DOHH2 (cell line): ENCODE data around the gene ISG15.
A peak's percentile ranks its signal among the peaks of the same experiment; 100 is the strongest.

ENCODE experiments used
- H3F3A ChIP-seq: fragments of 200-600 bp; sonication (generic), shearing (Covaris generic); 2 replicates; pipeline ENCODE4 v1.6.0; 2016; ENCODE audit warnings: antibody characterized with exemption, mild to moderate bottlenecking; ENCODE audit not compliant: control insufficient read depth, insufficient read depth
- H3K27ac ChIP-seq: fragments of 200-600 bp; sonication (generic); 2 replicates; pipeline ENCODE4 v1.5.1; 2014; ENCODE audit warnings: low read depth, mild to moderate bottlenecking, low read length, moderate library complexity
- H3K27me3 ChIP-seq: fragments of 200-600 bp; sonication (generic); 2 replicates; pipeline ENCODE4 v1.6.1; 2014; ENCODE audit warnings: mild to moderate bottlenecking, low read length, mixed read lengths; ENCODE audit not compliant: control insufficient read depth
- H3K36me3 ChIP-seq: fragments of 200-600 bp; sonication (generic); 2 replicates; pipeline ENCODE4 v1.6.1; 2014; ENCODE audit warnings: mild to moderate bottlenecking, low read length, moderate library complexity, mixed read lengths; ENCODE audit not compliant: control insufficient read depth
- H3K4me1 ChIP-seq: fragments of 200-600 bp; sonication (generic); 2 replicates; pipeline ENCODE4 v1.6.1; 2014; ENCODE audit warnings: mild to moderate bottlenecking, low read length, mixed read lengths; ENCODE audit not compliant: control insufficient read depth
- H3K4me2 ChIP-seq: fragments of 200-600 bp; sonication (generic); 2 replicates; pipeline ENCODE4 v1.6.0; 2014; ENCODE audit warnings: mild to moderate bottlenecking, low read length, moderate library complexity
- H3K4me3 ChIP-seq: fragments of 200-600 bp; sonication (generic); 2 replicates; pipeline ENCODE4 v1.5.1; 2014; ENCODE audit warnings: mild to moderate bottlenecking, low read length, mixed read lengths
- H3K79me2 ChIP-seq: fragments of 200-600 bp; sonication (generic); 2 replicates; pipeline ENCODE4 v1.6.1; 2014; ENCODE audit warnings: mild to moderate bottlenecking, low read length, mixed read lengths; ENCODE audit not compliant: control insufficient read depth
- H3K9me2 ChIP-seq: fragments of 200-600 bp; sonication (generic); replicated peaks from 2 replicates; pipeline ENCODE4 v1.6.1; 2014; ENCODE audit warnings: mild to moderate bottlenecking, low read length, mixed read lengths; ENCODE audit not compliant: control insufficient read depth
- H3K9me3 ChIP-seq: fragments of 200-600 bp; sonication (generic); 2 replicates; pipeline ENCODE4 v1.6.1; 2014; ENCODE audit warnings: antibody characterized with exemption, low read length, mixed read lengths; ENCODE audit not compliant: control insufficient read depth, insufficient read depth
- H4K20me1 ChIP-seq: fragments of 200-600 bp; sonication (generic); 2 replicates; pipeline ENCODE4 v1.6.0; 2014; ENCODE audit warnings: low read depth, mild to moderate bottlenecking, antibody characterized with exemption, low read length, moderate library complexity; ENCODE audit not compliant: control insufficient read depth, insufficient read depth
- EZH2phosphoT487 ChIP-seq: fragments of 200-600 bp; sonication (generic); IDR thresholded peaks from 2 replicates; pipeline ENCODE4 v1.6.1; 2017; ENCODE audit warnings: borderline replicate concordance, mild to moderate bottlenecking, antibody characterized with exemption, low read length, moderate library complexity, mixed read lengths
- TF ChIP-seq, protein P1 (sequence below): fragments of 200-600 bp; sonication (generic); IDR thresholded peaks from one replicate; pipeline ENCODE4 v1.5.1; 2014; ENCODE audit warnings: antibody characterized with exemption, mild to moderate bottlenecking, low read depth, low read length; ENCODE audit not compliant: poor library complexity, severe bottlenecking

Gene ISG15

DNA sequence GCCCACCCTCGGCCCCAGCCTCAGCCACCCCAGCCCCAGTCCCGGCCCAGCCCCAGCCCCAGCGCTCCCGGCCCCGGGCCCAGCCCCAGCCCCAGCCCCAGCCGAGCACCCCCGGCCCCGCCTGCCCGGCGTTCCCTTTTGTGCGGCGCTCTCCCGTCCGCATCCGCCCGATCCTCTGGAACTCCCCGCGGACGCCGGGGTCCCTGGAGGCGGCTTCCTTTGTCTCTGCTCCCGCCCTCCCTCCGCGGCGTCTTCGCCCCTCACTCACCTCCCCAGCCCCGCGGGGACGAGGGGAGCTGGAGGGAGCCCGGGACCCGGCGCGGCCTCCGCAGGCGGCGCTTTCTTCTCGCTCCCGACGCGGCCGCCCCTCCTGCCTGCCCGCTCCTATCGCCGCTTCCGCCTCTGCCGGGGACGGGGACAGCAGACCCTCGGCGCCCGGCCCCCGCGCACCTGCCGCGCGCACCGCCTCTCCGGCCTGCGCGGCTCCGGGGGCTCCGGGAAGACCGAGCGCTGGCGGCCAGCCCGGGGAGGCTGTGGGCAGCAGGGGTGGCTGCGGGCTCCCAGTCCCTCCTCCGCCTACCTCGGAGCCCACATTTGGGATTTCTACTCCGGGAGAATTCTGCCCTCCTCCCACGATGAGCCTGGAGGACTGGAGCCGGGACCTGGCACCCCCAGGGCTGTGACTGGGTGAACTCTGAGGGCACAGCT, 20.6 kb downstream of the ISG15 start:
- Histone ChIP-seq H3K9me3 (no peaks in the 10 kb centered on the region), H3K27ac (no peak overlapping the region), H3F3A (no peaks in the 10 kb centered on the region), H3K27me3 (peaks cover 54% of the 10 kb centered on the region), H3K4me3 (peak overlapping the region; percentile 42), H3K9me2 (no peaks in the 10 kb centered on the region), H4K20me1 (no peaks in the 10 kb centered on the region; the same call in none of the 2 replicates), H3K4me1 (peaks cover 25% of the 10 kb centered on the region), H3K36me3 (no peaks in the 10 kb centered on the region), H3K4me2 (peak overlapping the region; percentile 66), H3K79me2 (no peaks in the 10 kb centered on the region)
- TF ChIP-seq, protein P1, sequence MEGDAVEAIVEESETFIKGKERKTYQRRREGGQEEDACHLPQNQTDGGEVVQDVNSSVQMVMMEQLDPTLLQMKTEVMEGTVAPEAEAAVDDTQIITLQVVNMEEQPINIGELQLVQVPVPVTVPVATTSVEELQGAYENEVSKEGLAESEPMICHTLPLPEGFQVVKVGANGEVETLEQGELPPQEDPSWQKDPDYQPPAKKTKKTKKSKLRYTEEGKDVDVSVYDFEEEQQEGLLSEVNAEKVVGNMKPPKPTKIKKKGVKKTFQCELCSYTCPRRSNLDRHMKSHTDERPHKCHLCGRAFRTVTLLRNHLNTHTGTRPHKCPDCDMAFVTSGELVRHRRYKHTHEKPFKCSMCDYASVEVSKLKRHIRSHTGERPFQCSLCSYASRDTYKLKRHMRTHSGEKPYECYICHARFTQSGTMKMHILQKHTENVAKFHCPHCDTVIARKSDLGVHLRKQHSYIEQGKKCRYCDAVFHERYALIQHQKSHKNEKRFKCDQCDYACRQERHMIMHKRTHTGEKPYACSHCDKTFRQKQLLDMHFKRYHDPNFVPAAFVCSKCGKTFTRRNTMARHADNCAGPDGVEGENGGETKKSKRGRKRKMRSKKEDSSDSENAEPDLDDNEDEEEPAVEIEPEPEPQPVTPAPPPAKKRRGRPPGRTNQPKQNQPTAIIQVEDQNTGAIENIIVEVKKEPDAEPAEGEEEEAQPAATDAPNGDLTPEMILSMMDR = no peak
- peak; percentile 74; the same call in 1 of the 2 replicates for TF ChIP-seq EZH2phosphoT487

DNA sequence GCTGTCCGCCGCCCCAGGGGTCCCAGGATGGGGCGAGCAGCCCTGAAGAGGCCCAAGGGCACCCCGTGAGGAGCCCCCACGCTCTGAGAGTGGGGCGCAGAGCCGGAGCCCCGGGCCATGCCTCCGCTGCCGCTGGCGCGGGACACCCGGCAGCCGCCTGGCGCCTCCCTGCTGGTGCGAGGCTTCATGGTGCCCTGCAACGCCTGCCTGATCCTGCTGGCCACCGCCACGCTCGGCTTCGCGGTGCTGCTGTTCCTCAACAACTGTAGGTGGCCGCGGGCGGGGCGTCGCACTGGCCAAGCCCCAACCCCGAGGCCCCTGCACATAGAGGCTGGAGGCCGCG, 21.1 kb downstream of the ISG15 start:
- H3K4me2 ChIP-seq = peak overlapping the region; percentile 66; the same call in 1 of the 2 replicates
- no peak overlapping the region for H3K4me3 ChIP-seq
- H3K27ac ChIP-seq = no peak overlapping the region
- no peaks in the 10 kb centered on the region for H3K79me2 ChIP-seq
- peaks cover 59% of the 10 kb centered on the region for H3K27me3 ChIP-seq
- no peaks in the 10 kb centered on the region for H3F3A ChIP-seq
- H3K9me3 ChIP-seq = no peaks in the 10 kb centered on the region
- TF ChIP-seq, protein P1 = no peak
- no peak for TF ChIP-seq EZH2phosphoT487
- no peaks in the 10 kb centered on the region for H3K9me2 ChIP-seq
- no peaks in the 10 kb centered on the region; the same call in none of the 2 replicates for H4K20me1 ChIP-seq
- H3K4me1 ChIP-seq = peaks cover 30% of the 10 kb centered on the region
- H3K36me3 ChIP-seq = no peaks in the 10 kb centered on the region

DNA sequence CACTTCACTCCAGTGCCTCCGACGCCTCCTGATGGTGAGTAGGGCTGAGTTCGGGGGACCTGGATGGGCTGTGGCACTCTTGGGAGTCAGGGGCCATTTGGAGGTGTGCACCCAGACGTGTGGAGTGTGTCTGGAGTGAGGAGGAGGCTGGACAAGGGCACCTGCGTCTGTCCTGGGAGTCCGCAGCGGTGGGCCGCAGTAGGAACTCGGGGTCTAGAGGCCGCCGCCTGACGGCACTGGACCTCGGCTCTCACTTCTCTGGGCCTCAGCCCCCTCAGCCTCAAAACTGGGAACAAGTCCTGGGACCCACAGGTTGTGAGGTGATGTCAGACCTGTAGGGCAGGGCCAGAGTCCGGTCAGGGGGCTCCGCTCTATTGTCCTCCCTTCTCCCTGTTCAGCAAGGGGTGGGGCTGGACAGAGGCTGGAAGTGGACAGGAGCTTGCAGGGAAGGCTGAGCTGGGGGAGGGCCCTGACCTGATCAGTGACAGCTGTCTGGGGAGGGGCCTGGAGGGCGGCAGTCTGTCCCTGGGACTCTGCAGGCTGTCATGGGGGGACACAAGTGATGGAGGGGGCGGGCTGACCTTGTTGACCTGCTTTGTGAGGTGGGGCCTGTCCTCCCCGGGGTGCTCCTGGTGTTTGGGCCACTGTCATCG, 22.1 kb downstream of the ISG15 start:
- peaks cover 41% of the 10 kb centered on the region for H3K4me1 ChIP-seq
- H3K4me2 ChIP-seq = no peak overlapping the region
- no peaks in the 10 kb centered on the region for H3K9me3 ChIP-seq
- no peak overlapping the region for H3K27ac ChIP-seq
- no peaks in the 10 kb centered on the region for H3F3A ChIP-seq
- no peak overlapping the region for H3K4me3 ChIP-seq
- TF ChIP-seq EZH2phosphoT487 = no peak
- TF ChIP-seq, protein P1 = no peak
- no peaks in the 10 kb centered on the region for H3K9me2 ChIP-seq
- no peaks in the 10 kb centered on the region for H3K79me2 ChIP-seq
- H3K36me3 ChIP-seq = no peaks in the 10 kb centered on the region
- H4K20me1 ChIP-seq = no peaks in the 10 kb centered on the region; the same call in none of the 2 replicates
- H3K27me3 ChIP-seq = peaks cover 69% of the 10 kb centered on the region
